Thyroid gland (tissue), 4 donors: Measurements from ENCODE around the gene RUNX2. TPM values are rescaled to one million over a fixed set of nuclear protein-coding genes. Genes with fewer than 3 reads are reported as not detected.

Source experiments
- DNase-seq, 2 donors: peaks; one replicate each; pipeline ENCODE4 v3.0.0-alpha.2; 2019
- H3K27ac ChIP-seq, 3 donors: fragments of 200-600 bp; sonication (generic); 1 replicate in 2 of 3; 2 replicates in 1 of 3; pipeline ENCODE4 v1.5.1; 2016 to 2019; ENCODE audit warnings: mild to moderate bottlenecking in 1 of 3, moderate library complexity in 1 of 3
- H3K27me3 ChIP-seq: fragments of 200-600 bp; sonication (generic); one replicate; pipeline ENCODE4 v1.5.1; 2019
- H3K36me3 ChIP-seq, 2 donors: fragments of 200-600 bp; sonication (generic); one replicate each; pipeline ENCODE4 v1.5.1; 2016 to 2019
- H3K4me1 ChIP-seq, 2 donors: fragments of 200-600 bp; sonication (generic); one replicate each; pipeline ENCODE4 v1.5.1; 2017 to 2019
- H3K4me3 ChIP-seq, 3 donors: fragments of 200-600 bp; sonication (generic); replicated peaks in 1 of 3; 1 replicate in 2 of 3; 2 replicates in 1 of 3; pipeline ENCODE4 v1.5.1; 2016; ENCODE audit warnings: mild to moderate bottlenecking in 1 of 3
- H3K9me3 ChIP-seq: fragments of 200-600 bp; sonication (generic); one replicate; pipeline ENCODE4 v1.5.1; 2017
- POLR2A ChIP-seq, 2 donors: fragments of 450-650 bp; IDR thresholded peaks; one replicate each; pipeline ENCODE4 v1.6.1; 2017; ENCODE audit warnings: antibody characterized with exemption in 2 of 2, mild to moderate bottlenecking in 2 of 2, moderate library complexity in 1 of 2
- WGBS, 2 donors: methylation state at CpG; one replicate each; pipeline ENCODE4 v1.1.5; 2017; 5-methylcytosine and 5-hydroxymethylcytosine counted together
- intact Hi-C: fragments of 100-400 bp; cut with DNase I; formaldehyde crosslinking; loops from one replicate; pipeline ENCODE4 v1.15.1; 2023
- total RNA-seq, 4 donors: library from RNA; depleted of rRNA; stranded (reverse); fragments of >200 nt; gene quantifications; one replicate each; pipeline ENCODE4 v1.2.3, GENCODE V29; 2016
- TF ChIP-seq, protein P1 (sequence below), 6 experiments: fragments of 200-600 bp in 3 of 6; fragments of 450-650 bp in 3 of 6; sonication (generic) in 3 of 6; IDR thresholded peaks; one replicate each; pipeline ENCODE4 v1.5.1; 2016 to 2019; ENCODE audit warnings: antibody characterized with exemption in 6 of 6, mild to moderate bottlenecking in 2 of 6, inconsistent platforms in 1 of 6, moderate library complexity in 1 of 6

The RUNX2 gene
- total RNA-seq, 4 donors from 2014 or later: 1.6 to 4.2 (median 2.7) TPM

DNA sequence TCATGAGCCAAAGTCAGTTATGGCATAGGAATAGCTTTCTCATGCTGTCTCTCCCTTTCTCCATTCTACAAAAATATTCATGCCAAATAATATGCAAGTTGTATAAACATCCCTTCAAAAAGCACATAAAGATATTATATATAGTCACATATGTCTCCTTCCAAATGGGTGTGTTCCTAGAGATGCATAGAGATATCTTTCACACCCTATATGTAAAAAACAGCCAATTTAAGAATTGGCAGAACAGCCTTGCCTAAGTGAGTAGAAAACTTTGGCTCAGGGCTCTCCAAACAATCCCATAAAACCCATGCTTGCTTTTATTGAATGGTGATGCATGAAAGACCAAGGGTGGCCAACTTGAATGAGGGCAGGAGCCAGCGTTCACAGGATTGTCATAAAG is 324.3 kb downstream of the RUNX2 start:
- no peak for TF ChIP-seq POLR2A (IDR thresholded peaks at IDR 0.05)
- TF ChIP-seq, protein P1, sequence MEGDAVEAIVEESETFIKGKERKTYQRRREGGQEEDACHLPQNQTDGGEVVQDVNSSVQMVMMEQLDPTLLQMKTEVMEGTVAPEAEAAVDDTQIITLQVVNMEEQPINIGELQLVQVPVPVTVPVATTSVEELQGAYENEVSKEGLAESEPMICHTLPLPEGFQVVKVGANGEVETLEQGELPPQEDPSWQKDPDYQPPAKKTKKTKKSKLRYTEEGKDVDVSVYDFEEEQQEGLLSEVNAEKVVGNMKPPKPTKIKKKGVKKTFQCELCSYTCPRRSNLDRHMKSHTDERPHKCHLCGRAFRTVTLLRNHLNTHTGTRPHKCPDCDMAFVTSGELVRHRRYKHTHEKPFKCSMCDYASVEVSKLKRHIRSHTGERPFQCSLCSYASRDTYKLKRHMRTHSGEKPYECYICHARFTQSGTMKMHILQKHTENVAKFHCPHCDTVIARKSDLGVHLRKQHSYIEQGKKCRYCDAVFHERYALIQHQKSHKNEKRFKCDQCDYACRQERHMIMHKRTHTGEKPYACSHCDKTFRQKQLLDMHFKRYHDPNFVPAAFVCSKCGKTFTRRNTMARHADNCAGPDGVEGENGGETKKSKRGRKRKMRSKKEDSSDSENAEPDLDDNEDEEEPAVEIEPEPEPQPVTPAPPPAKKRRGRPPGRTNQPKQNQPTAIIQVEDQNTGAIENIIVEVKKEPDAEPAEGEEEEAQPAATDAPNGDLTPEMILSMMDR (IDR thresholded peaks at IDR 0.05): no peak
- Histone ChIP-seq H3K4me3 (no peak overlapping the region), H3K4me1 (peaks cover 0 to 14% of the 10 kb centered on the region in 2 donors), H3K9me3 (no peaks in the 10 kb centered on the region), H3K36me3 (no peaks in the 10 kb centered on the region), H3K27ac (no peak overlapping the region), H3K27me3 (no peaks in the 10 kb centered on the region)
- DNase-seq: no peak
- WGBS, 2 donors: 85 to 86% methylated on average over 1 of the region's 1 CpG
- intact Hi-C loops: no loop called here

DNA sequence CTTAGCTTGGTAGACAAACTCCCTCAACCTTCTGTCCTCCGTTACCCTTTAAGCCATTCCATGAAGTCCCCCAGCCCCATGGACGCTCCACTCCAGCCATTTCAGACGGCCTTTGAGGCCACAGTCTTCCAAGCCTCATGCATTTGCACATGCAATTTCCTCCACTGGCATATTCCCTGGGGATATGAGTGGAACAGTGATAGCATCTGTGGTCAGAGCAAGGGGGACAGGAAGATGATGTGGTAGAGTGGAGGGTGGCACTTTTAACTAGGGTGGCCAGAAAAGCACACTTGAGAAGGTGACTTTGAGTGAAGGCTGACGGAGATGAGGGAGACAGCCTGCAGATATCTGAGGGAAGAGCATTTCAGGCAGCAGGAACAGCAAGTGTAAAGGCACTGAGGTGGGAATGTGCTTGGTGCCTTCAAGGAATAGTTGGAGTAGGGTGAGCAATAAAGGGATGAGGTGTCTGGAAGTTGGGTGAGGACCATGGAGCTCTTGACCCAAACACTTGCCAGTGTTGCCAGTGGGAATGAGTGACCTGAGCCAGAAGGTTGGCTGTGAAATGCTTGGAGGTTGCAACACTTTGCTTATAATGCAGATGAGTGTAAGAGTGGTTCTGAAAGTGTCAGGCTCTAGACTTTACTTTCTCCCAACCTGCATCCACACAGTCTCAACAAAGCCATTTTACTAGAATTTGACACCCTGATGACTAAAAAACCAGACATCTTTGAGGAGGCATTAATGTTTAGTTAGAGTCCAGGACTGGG is 325.2 kb downstream of the RUNX2 start:
- no peak overlapping the region for H3K27ac ChIP-seq
- intact Hi-C loops: no loop called here
- no peak for DNase-seq
- H3K4me1 ChIP-seq: peaks cover 0 to 14% of the 10 kb centered on the region in 2 donors
- H3K9me3 ChIP-seq: no peaks in the 10 kb centered on the region
- no peak overlapping the region for H3K4me3 ChIP-seq
- no peak for TF ChIP-seq POLR2A (IDR thresholded peaks at IDR 0.05)
- TF ChIP-seq, protein P1 (IDR thresholded peaks at IDR 0.05): no peak
- H3K27me3 ChIP-seq: no peaks in the 10 kb centered on the region
- H3K36me3 ChIP-seq: no peaks in the 10 kb centered on the region
- WGBS, 2 donors: 88 to 93% methylated on average over 4 of the region's 4 CpGs

DNA sequence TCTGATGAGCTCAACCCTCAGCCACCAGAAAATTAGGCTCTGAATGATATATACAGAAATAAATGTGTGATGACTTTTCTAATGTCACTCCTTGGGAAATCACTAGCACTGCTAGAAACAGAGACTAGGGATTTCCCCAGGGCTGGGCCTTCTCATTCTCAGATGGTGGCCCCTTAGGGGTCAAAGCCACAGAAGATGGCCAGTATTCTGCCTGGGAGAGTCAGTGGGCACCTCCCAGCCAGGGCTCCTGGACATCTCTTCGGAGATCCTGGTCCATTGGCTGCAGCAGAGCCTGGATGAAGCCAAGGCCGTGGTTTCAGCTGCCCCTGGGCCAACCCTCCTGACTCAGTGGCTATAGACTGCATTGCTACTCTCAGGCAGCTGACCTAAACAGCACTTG is 326.5 kb downstream of the RUNX2 start:
- peaks cover 0 to 14% of the 10 kb centered on the region in 2 donors for H3K4me1 ChIP-seq
- H3K4me3 ChIP-seq: no peak overlapping the region
- DNase-seq: no peak
- no peaks in the 10 kb centered on the region for H3K36me3 ChIP-seq
- 79 to 97% methylated on average over 2 of the region's 2 CpGs for WGBS, 2 donors
- H3K9me3 ChIP-seq: no peaks in the 10 kb centered on the region
- H3K27me3 ChIP-seq: no peaks in the 10 kb centered on the region
- H3K27ac ChIP-seq: no peak overlapping the region
- TF ChIP-seq POLR2A (IDR thresholded peaks at IDR 0.05): no peak
- intact Hi-C loops: no loop called here

DNA sequence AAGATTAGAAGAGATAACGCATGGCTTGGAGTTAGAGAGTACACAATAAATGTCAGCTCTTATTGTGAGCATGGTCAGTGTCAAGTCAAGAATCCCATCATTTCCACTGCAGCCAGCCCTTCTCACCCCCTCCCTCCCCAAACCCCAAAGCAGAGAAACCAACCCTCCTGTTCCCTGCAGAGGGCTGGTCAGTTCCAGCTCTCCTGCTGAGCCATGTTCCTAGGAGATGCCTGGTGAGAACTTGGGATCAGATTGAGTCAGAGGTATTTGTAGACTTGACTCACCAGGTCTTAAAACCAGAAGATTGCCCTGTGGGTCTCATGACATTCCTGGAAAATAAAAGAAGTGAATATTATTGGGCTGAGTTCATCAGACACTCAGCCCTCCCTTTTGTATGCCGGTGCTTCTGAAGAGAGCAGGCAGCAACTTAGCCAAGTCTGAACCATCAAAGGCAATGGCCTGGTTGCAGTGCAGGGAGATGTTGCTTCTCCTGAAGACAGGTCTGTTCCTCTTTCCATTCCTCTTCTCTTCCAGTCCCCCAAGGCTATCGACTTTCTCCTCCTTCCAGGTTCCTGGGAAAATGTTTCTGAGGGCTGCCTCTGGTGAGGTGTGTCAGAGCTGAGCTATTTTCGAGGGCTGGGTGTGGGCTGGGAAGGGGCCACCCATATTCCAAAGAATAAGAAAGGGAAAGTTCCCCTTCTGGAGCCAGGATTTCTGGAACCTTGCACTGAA is 327.8 kb downstream of the RUNX2 start:
- Histone ChIP-seq H3K4me3 (no peak overlapping the region), H3K27ac (no peak overlapping the region), H3K4me1 (peaks cover 0 to 4% of the 10 kb centered on the region in 2 donors), H3K36me3 (no peaks in the 10 kb centered on the region), H3K27me3 (no peaks in the 10 kb centered on the region), H3K9me3 (no peaks in the 10 kb centered on the region)
- WGBS, 2 donors: 88 to 94% methylated on average over 4 of the region's 4 CpGs
- DNase-seq: no peak
- intact Hi-C loops: no loop called here
- TF ChIP-seq, protein P1 (IDR thresholded peaks at IDR 0.05): no peak
- TF ChIP-seq POLR2A (IDR thresholded peaks at IDR 0.05): no peak

DNA sequence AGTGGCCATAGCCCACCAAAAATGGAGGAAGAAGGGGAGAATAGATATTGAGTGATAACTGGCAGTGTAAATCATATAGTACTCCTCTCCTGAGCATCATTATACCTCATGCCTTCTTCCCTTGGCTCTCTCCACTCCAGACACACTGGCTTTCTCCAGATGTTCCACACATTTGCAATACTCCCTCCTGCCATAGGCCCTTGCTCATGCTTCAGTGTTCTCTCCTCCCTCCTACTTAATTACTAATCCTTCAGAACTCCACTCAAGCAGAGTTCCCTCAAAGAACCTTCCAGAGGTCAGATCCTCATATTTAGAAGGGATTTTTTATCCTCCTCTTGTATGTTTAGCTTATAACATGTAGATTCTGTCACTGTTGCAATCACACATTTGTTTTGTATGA is 329.1 kb downstream of the RUNX2 start:
- H3K9me3 ChIP-seq: no peaks in the 10 kb centered on the region
- TF ChIP-seq POLR2A (IDR thresholded peaks at IDR 0.05): no peak
- TF ChIP-seq, protein P1 (IDR thresholded peaks at IDR 0.05): no peak
- H3K36me3 ChIP-seq: no peaks in the 10 kb centered on the region
- intact Hi-C loops: no loop called here
- H3K27me3 ChIP-seq: no peaks in the 10 kb centered on the region
- no peak overlapping the region for H3K27ac ChIP-seq
- no peak for DNase-seq
- no peaks in the 10 kb centered on the region for H3K4me1 ChIP-seq
- H3K4me3 ChIP-seq: no peak overlapping the region
